SK-N-SH treated with all-trans-retinoic acid at 6 μM for 48 hours (cell line): ENCODE data around the gene CARD14.

Source experiments
- ATAC-seq: fragments of 200-7000 bp; cut with Tn5 transposase; 3 replicates; pipeline ENCODE4 v1.9.1; 2020; ENCODE audit warnings: mild to moderate bottlenecking, moderate library complexity
- ARNTL ChIP-seq: fragments of 450-650 bp; formaldehyde crosslinking; IDR thresholded peaks from 2 replicates; pipeline ENCODE4 v1.5.0; 2020; ENCODE audit warnings: low read depth, mild to moderate bottlenecking, moderate library complexity, borderline replicate concordance
- BACH2 ChIP-seq: fragments of 250-450 bp; sonication (Bioruptor Pico); IDR thresholded peaks from 2 replicates; pipeline ENCODE4 v1.9.0; 2021; ENCODE audit warnings: mild to moderate bottlenecking, borderline replicate concordance
- CSRNP3 ChIP-seq: fragments of 250-450 bp; sonication (Bioruptor Pico); IDR thresholded peaks from 2 replicates; pipeline ENCODE4 v1.5.1; 2021; ENCODE audit warnings: mild to moderate bottlenecking, moderate library complexity
- ESRRG ChIP-seq: fragments of 250-450 bp; sonication (Bioruptor Pico); IDR thresholded peaks from 2 replicates; pipeline ENCODE4 v1.6.1; 2021; ENCODE audit warnings: mild to moderate bottlenecking
- GLIS3 ChIP-seq: fragments of 250-450 bp; sonication (Bioruptor Pico); IDR thresholded peaks from 2 replicates; pipeline ENCODE4 v1.5.0; 2020; ENCODE audit warnings: mild to moderate bottlenecking, moderate library complexity
- ISL1 ChIP-seq: fragments of 250-450 bp; sonication (Bioruptor Pico); IDR thresholded peaks from 2 replicates; pipeline ENCODE4 v2.1.2; 2022; ENCODE audit warnings: mild to moderate bottlenecking, moderate library complexity
- OSR1 ChIP-seq: fragments of 250-450 bp; sonication (Bioruptor Pico); IDR thresholded peaks from 2 replicates; pipeline ENCODE4 v1.8.0; 2022; ENCODE audit warnings: moderate library complexity, mild to moderate bottlenecking, inconsistent platforms
- PATZ1 ChIP-seq: fragments of 250-450 bp; sonication (Bioruptor Pico); IDR thresholded peaks from 2 replicates; pipeline ENCODE4 v1.8.0; 2020; ENCODE audit warnings: mild to moderate bottlenecking, moderate library complexity, borderline replicate concordance
- POU6F1 ChIP-seq: fragments of 250-450 bp; sonication (Bioruptor Pico); IDR thresholded peaks from 2 replicates; pipeline ENCODE4 v1.8.0; 2021; ENCODE audit warnings: low read depth, mild to moderate bottlenecking, moderate library complexity, borderline replicate concordance
- PPARA ChIP-seq: fragments of 250-450 bp; sonication (Bioruptor Pico); IDR thresholded peaks from 2 replicates; pipeline ENCODE4 v1.5.0; 2020; ENCODE audit warnings: mild to moderate bottlenecking, borderline replicate concordance
- RARB ChIP-seq: fragments of 250-450 bp; sonication (Bioruptor Pico); IDR thresholded peaks from 2 replicates; pipeline ENCODE4 v1.8.0; 2021; ENCODE audit warnings: mild to moderate bottlenecking, moderate library complexity
- SNAI2 ChIP-seq: fragments of 250-450 bp; sonication (Bioruptor Pico); IDR thresholded peaks from 2 replicates; pipeline ENCODE4 v1.5.0; 2020; ENCODE audit warnings: mild to moderate bottlenecking, moderate library complexity
- TCF4 ChIP-seq: fragments of 250-450 bp; sonication (Bioruptor Pico); IDR thresholded peaks from 2 replicates; pipeline ENCODE4 v1.8.0; 2021; ENCODE audit warnings: mild to moderate bottlenecking, moderate library complexity, borderline replicate concordance
- TOX ChIP-seq: fragments of 250-450 bp; sonication (Bioruptor Pico); IDR thresholded peaks from 2 replicates; pipeline ENCODE4 v1.8.0; 2021; ENCODE audit warnings: mild to moderate bottlenecking, moderate library complexity, borderline replicate concordance
- TSHZ2 ChIP-seq: fragments of 250-450 bp; sonication (Bioruptor Pico); IDR thresholded peaks from 2 replicates; pipeline ENCODE4 v1.5.0; 2020; ENCODE audit warnings: mild to moderate bottlenecking, moderate library complexity
- ZC3H10 ChIP-seq: fragments of 250-450 bp; sonication (Bioruptor Pico); IDR thresholded peaks from 2 replicates; pipeline ENCODE4 v1.5.1; 2021; ENCODE audit warnings: mild to moderate bottlenecking, moderate library complexity
- ZFP3 ChIP-seq: fragments of 250-450 bp; sonication (Bioruptor Pico); IDR thresholded peaks from 2 replicates; pipeline ENCODE4 v1.5.0; 2020; ENCODE audit warnings: mild to moderate bottlenecking, moderate library complexity
- ZFP30 ChIP-seq: fragments of 450-650 bp; formaldehyde crosslinking; IDR thresholded peaks from 2 replicates; pipeline ENCODE4 v1.5.0; 2022; ENCODE audit warnings: mild to moderate bottlenecking, moderate library complexity
- ZNF565 ChIP-seq: fragments of 450-650 bp; formaldehyde crosslinking; conservative IDR thresholded peaks from 2 replicates; pipeline ENCODE4 v1.5.0; 2020; ENCODE audit warnings: low read depth, mild to moderate bottlenecking, moderate library complexity
- ZNF70 ChIP-seq: fragments of 450-650 bp; formaldehyde crosslinking; IDR thresholded peaks from 2 replicates; pipeline ENCODE4 v1.5.0; 2020; ENCODE audit warnings: mild to moderate bottlenecking, moderate library complexity
- ZNF8 ChIP-seq: fragments of 450-650 bp; formaldehyde crosslinking; IDR thresholded peaks from 2 replicates; pipeline ENCODE4 v1.5.0; 2020; ENCODE audit warnings: mild to moderate bottlenecking, moderate library complexity
- TF ChIP-seq, protein P1 (sequence below): fragments of 250-450 bp; sonication (Bioruptor Pico); IDR thresholded peaks from 2 replicates; pipeline ENCODE4 v1.5.1; 2020; ENCODE audit warnings: low read depth, mild to moderate bottlenecking, moderate library complexity

The CARD14 gene

DNA sequence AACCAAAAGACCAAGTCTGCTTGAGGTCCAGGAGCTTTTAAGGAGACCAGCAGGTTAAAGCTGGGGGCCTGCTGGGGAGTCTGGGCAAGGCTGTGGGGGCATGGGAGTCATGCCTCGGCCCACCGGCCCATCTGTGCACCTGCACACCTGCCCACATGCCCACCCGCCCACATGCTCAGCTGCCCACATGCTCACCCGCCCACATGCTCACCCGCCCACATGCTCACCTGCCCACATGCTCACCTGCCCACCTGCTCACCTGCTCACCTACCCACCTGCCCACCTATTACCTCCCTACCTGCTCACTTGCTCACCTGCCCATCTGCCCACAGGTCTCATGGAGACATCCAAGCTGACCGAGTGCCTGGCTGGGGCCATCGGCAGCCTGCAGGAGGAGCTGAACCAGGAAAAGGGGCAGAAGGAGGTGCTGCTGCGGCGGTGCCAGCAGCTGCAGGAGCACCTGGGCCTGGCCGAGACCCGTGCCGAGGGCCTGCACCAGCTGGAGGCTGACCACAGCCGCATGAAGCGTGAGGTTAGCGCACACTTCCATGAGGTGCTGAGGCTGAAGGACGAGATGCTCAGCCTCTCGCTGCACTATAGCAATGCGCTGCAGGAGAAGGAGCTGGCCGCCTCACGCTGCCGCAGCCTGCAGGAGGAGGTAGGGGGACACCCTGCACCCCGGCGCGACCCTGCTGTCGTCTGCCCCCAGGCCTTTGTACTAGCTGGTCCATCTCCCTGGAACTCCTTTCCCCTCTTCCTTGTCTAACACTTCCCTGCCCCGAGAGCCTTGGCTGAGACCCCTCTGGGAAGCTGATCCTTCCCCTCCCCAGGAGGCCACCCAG is 14.0 kb downstream of the CARD14 start:
- ATAC-seq, result no peak; the same call in 2 of the 3 replicates
- TF ChIP-seq ARNTL (CRISPR knock-in tag) (no peak), ZFP30 (no peak), ZNF70 (CRISPR knock-in tag) (no peak), OSR1 (CRISPR knock-in tag) (no peak), ZNF565 (CRISPR knock-in tag) (no peak), PATZ1 (CRISPR knock-in tag) (no peak)

- ATAC-seq, result no peak; the same call in 2 of the 3 replicates
- TF ChIP-seq, protein P1, sequence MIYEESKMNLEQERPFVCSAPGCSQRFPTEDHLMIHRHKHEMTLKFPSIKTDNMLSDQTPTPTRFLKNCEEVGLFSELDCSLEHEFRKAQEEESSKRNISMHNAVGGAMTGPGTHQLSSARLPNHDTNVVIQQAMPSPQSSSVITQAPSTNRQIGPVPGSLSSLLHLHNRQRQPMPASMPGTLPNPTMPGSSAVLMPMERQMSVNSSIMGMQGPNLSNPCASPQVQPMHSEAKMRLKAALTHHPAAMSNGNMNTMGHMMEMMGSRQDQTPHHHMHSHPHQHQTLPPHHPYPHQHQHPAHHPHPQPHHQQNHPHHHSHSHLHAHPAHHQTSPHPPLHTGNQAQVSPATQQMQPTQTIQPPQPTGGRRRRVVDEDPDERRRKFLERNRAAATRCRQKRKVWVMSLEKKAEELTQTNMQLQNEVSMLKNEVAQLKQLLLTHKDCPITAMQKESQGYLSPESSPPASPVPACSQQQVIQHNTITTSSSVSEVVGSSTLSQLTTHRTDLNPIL (CRISPR knock-in tag), result no peak
- TF ChIP-seq TOX (CRISPR knock-in tag) (no peak), ZC3H10 (no peak), BACH2 (CRISPR knock-in tag) (no peak), ZNF8 (CRISPR knock-in tag) (no peak), ZNF70 (CRISPR knock-in tag) (no peak), PATZ1 (CRISPR knock-in tag) (no peak), SNAI2 (CRISPR knock-in tag) (no peak), PPARA (no peak), CSRNP3 (CRISPR knock-in tag) (no peak), TSHZ2 (no peak), ZNF565 (CRISPR knock-in tag) (no peak), ESRRG (CRISPR knock-in tag) (no peak), ISL1 (no peak), TCF4 (CRISPR knock-in tag) (no peak)
These were observed 14.5 kb downstream of the CARD14 start for GRCh38 chr17:80184423-80184714.

- no peak for ATAC-seq
- TF ChIP-seq GLIS3 (no peak), ZNF565 (CRISPR knock-in tag) (no peak), ZC3H10 (no peak), ARNTL (CRISPR knock-in tag) (no peak), ISL1 (no peak), TCF4 (CRISPR knock-in tag) (no peak), POU6F1 (CRISPR knock-in tag) (no peak), PPARA (no peak), PATZ1 (CRISPR knock-in tag) (no peak), ZFP3 (CRISPR knock-in tag) (no peak), RARB (no peak)
- TF ChIP-seq, protein P1 (CRISPR knock-in tag), result no peak
These were observed 16.1 kb downstream of the CARD14 start for GRCh38 chr17:80185968-80186367.
